ENCODE data around the gene TBX18.

Gene TBX18

DNA sequence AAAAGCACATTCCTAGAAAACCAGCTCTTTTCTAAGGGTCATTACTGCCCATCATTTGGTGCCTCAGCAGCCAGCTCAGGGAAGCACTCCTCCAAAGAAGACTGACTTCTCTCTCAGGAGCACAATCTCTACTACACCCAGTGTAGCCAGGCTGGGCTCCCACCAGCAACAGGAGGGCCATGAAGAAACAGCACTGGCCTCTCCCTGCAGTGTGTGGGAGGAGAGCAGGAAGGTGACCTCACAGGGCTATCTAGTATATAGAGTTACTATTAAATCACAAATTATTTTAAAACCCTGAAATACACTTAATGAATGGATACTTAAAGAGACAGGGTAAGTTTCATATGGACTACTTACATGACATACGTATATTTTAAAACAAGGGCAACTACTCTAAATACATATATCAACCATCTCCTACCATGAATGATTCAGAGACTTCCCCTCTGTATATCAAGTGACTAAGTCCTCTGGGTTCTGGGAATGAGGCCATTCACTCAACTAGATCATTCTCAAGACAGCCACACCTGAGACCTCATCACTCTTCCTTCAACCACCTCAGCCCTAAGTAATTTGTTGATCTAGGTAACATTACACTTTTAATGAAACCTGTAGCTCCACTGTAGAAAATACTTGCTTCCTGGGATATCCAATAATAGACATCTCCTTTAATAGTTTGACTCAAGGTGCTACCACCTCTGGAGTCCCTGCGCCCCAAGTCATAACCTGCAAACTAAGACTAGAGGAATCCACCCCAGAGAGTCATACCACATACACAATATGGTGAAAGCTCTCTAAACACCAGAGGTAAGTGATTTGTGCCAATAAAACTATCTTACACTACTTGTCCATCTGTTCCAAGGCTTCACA is 25.2 kb downstream of the TBX18 start:
- Histone ChIP-seq H3K4me1 (ENCODE audit: control insufficient read depth in 2 of 2, insufficient read depth in 1 of 2, low read depth in 1 of 2, low read length in 2 of 2) (no peaks in the 10 kb centered on the region), H2AK5ac (ENCODE audit: low read depth, low read length) (no peak overlapping the region), H3K9me3 (replicated peaks in 1 of 2; ENCODE audit: control insufficient read depth in 2 of 2, insufficient read depth in 1 of 2, low read depth in 1 of 2, low read length in 2 of 2) (no peaks in the 10 kb centered on the region), H3K18ac (ENCODE audit: low read length) (no peak overlapping the region), H2BK5ac (ENCODE audit: low read length) (no peak overlapping the region), H2BK15ac (ENCODE audit: low read length) (no peak overlapping the region), H2BK12ac (ENCODE audit: low read length) (no peak overlapping the region), H3K23ac (ENCODE audit: low read depth, low read length, poor library complexity) (no peak overlapping the region), H3K27ac (replicated peaks; ENCODE audit: low read length) (no peak overlapping the region), H4K8ac (ENCODE audit: low read depth, low read length) (no peak overlapping the region), H2BK120ac (ENCODE audit: low read depth, low read length) (no peak overlapping the region), H2AFZ (ENCODE audit: low read length) (no peak overlapping the region), H4K91ac (ENCODE audit: low read depth, low read length, poor library complexity) (no peak overlapping the region), H3K27me3 (ENCODE audit: control insufficient read depth in 3 of 3, insufficient read depth in 3 of 3, low read depth in 1 of 3, low read length in 3 of 3) (no peaks in the 10 kb centered on the region), H3K14ac (ENCODE audit: low read length) (no peak overlapping the region), H3K4me3 (ENCODE audit: low read length in 2 of 2) (no peak overlapping the region), H3K79me1 (ENCODE audit: low read depth, low read length) (no peaks in the 10 kb centered on the region), H3K4ac (ENCODE audit: low read length) (no peak overlapping the region), H3K4me2 (ENCODE audit: insufficient read depth, low read length, poor library complexity, severe bottlenecking) (no peak overlapping the region), H3K36me3 (replicated peaks in 1 of 2; ENCODE audit: control insufficient read depth in 2 of 2, insufficient read depth in 2 of 2, low read length in 2 of 2) (no peaks in the 10 kb centered on the region), H3K9ac (ENCODE audit: low read depth, low read length, poor library complexity) (no peak overlapping the region)
- no CpG with 5 or more reads among the region's 2 CpGs for WGBS, 2 donors (ENCODE audit: extremely low coverage in 2 of 2, insufficient read length in 2 of 2, insufficient replicate concordance in 1 of 2)
- DNase-seq (ENCODE audit: low spot score), result no peak

DNA sequence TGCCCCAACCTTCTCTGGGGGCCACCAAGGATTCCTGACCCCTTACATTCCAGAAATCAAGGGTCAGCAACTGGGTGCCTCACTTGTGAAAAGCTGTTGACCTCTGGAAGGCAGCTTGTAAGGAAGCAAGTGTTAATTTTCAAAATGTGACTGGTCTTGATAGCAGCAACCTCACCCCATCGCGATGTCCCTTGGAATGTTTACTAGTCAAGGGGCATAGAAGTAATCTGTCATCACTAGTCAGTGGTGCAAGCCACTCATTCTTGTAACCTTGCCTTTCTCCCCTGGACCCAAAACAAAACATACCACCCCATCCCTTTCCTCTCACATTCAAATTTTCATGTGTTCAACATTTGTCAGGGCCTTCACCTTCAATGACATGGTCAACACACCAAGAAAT is 30.5 kb downstream of the TBX18 start:
- no peak overlapping the region for H4K91ac ChIP-seq (ENCODE audit: low read depth, low read length, poor library complexity)

DNA sequence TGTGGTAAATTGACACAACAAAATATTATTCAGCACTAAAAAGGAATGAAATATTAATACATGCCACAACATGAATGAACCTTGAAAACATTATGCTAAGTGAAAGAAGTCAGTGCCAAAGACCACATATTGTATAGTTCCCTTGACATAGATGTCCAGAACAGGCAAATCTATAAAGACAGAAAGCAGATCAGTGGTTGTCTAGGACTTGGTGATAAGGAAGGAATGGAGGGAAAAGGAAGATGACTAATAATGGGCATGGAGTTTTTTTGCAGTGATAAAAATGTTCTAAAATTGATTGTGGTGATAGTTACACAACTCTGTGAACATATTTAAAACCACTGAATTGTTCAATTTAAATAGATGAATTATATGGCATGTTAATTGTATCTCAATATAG is 32.5 kb downstream of the TBX18 start:
- H3K4ac ChIP-seq (ENCODE audit: low read length), result no peak overlapping the region
- H4K91ac ChIP-seq (ENCODE audit: low read depth, low read length, poor library complexity), result no peak overlapping the region
- no peaks in the 10 kb centered on the region for H3K36me3 ChIP-seq (replicated peaks in 1 of 2; ENCODE audit: control insufficient read depth in 2 of 2, insufficient read depth in 2 of 2, low read length in 2 of 2)
- H3K18ac ChIP-seq (ENCODE audit: low read length), result no peak overlapping the region
- H3K27ac ChIP-seq (replicated peaks; ENCODE audit: low read length), result no peak overlapping the region
- DNase-seq (ENCODE audit: low spot score), result no peak
- no peak overlapping the region for H3K4me2 ChIP-seq (ENCODE audit: insufficient read depth, low read length, poor library complexity, severe bottlenecking)
- no peak overlapping the region for H2BK15ac ChIP-seq (ENCODE audit: low read length)
- no peak overlapping the region for H3K4me3 ChIP-seq (ENCODE audit: low read length in 2 of 2)
- H3K9me3 ChIP-seq (replicated peaks in 1 of 2; ENCODE audit: control insufficient read depth in 2 of 2, insufficient read depth in 1 of 2, low read depth in 1 of 2, low read length in 2 of 2), result no peaks in the 10 kb centered on the region
- H2BK5ac ChIP-seq (ENCODE audit: low read length), result no peak overlapping the region
- no peaks in the 10 kb centered on the region for H3K79me1 ChIP-seq (ENCODE audit: low read depth, low read length)
- H3K23ac ChIP-seq (ENCODE audit: low read depth, low read length, poor library complexity), result no peak overlapping the region
- no peak overlapping the region for H2AK5ac ChIP-seq (ENCODE audit: low read depth, low read length)
- H2BK120ac ChIP-seq (ENCODE audit: low read depth, low read length), result no peak overlapping the region
- H2AFZ ChIP-seq (ENCODE audit: low read length), result no peak overlapping the region
- H4K8ac ChIP-seq (ENCODE audit: low read depth, low read length), result no peak overlapping the region
- H3K27me3 ChIP-seq (ENCODE audit: control insufficient read depth in 3 of 3, insufficient read depth in 3 of 3, low read depth in 1 of 3, low read length in 3 of 3), result no peaks in the 10 kb centered on the region
- peaks cover 0 to 2% of the 10 kb centered on the region in 2 donors for H3K4me1 ChIP-seq (ENCODE audit: control insufficient read depth in 2 of 2, insufficient read depth in 1 of 2, low read depth in 1 of 2, low read length in 2 of 2)
- no peak overlapping the region for H3K14ac ChIP-seq (ENCODE audit: low read length)
- no peak overlapping the region for H2BK12ac ChIP-seq (ENCODE audit: low read length)
- H3K9ac ChIP-seq (ENCODE audit: low read depth, low read length, poor library complexity), result no peak overlapping the region

More for the DNA sequence above, 30.5 kb downstream of the TBX18 start:
- H3K14ac ChIP-seq (ENCODE audit: low read length), result no peak overlapping the region
- H3K4me1 ChIP-seq (ENCODE audit: control insufficient read depth in 2 of 2, insufficient read depth in 1 of 2, low read depth in 1 of 2, low read length in 2 of 2), result peaks cover 0 to 2% of the 10 kb centered on the region in 2 donors
- no peaks in the 10 kb centered on the region for H3K79me1 ChIP-seq (ENCODE audit: low read depth, low read length)
- H3K18ac ChIP-seq (ENCODE audit: low read length), result no peak overlapping the region
- no peak overlapping the region for H3K23ac ChIP-seq (ENCODE audit: low read depth, low read length, poor library complexity)
- H3K36me3 ChIP-seq (replicated peaks in 1 of 2; ENCODE audit: control insufficient read depth in 2 of 2, insufficient read depth in 2 of 2, low read length in 2 of 2), result no peaks in the 10 kb centered on the region
- H3K27me3 ChIP-seq (ENCODE audit: control insufficient read depth in 3 of 3, insufficient read depth in 3 of 3, low read depth in 1 of 3, low read length in 3 of 3), result no peaks in the 10 kb centered on the region
- no peak overlapping the region for H2AK5ac ChIP-seq (ENCODE audit: low read depth, low read length)
- H3K27ac ChIP-seq (replicated peaks; ENCODE audit: low read length), result no peak overlapping the region
- DNase-seq (ENCODE audit: low spot score), result no peak
- H4K8ac ChIP-seq (ENCODE audit: low read depth, low read length), result no peak overlapping the region
- no peak overlapping the region for H3K9ac ChIP-seq (ENCODE audit: low read depth, low read length, poor library complexity)
- no peak overlapping the region for H3K4ac ChIP-seq (ENCODE audit: low read length)
- no peak overlapping the region for H2BK5ac ChIP-seq (ENCODE audit: low read length)
- H2BK120ac ChIP-seq (ENCODE audit: low read depth, low read length), result no peak overlapping the region
- no peak overlapping the region for H3K4me3 ChIP-seq (ENCODE audit: low read length in 2 of 2)
- no CpG with 5 or more reads among the region's 2 CpGs for WGBS, 2 donors (ENCODE audit: extremely low coverage in 2 of 2, insufficient read length in 2 of 2, insufficient replicate concordance in 1 of 2)
- H2BK12ac ChIP-seq (ENCODE audit: low read length), result no peak overlapping the region
- H3K9me3 ChIP-seq (replicated peaks in 1 of 2; ENCODE audit: control insufficient read depth in 2 of 2, insufficient read depth in 1 of 2, low read depth in 1 of 2, low read length in 2 of 2), result no peaks in the 10 kb centered on the region
- no peak overlapping the region for H2BK15ac ChIP-seq (ENCODE audit: low read length)
- no peak overlapping the region for H3K4me2 ChIP-seq (ENCODE audit: insufficient read depth, low read length, poor library complexity, severe bottlenecking)
- H2AFZ ChIP-seq (ENCODE audit: low read length), result no peak overlapping the region

- Histone ChIP-seq H2BK5ac (ENCODE audit: low read length) (no peak overlapping the region), H3K4me3 (ENCODE audit: low read length in 2 of 2) (no peak overlapping the region), H4K91ac (ENCODE audit: low read depth, low read length, poor library complexity) (no peak overlapping the region), H3K79me1 (ENCODE audit: low read depth, low read length) (no peaks in the 10 kb centered on the region), H3K4me1 (ENCODE audit: control insufficient read depth in 2 of 2, insufficient read depth in 1 of 2, low read depth in 1 of 2, low read length in 2 of 2) (peaks cover 0 to 2% of the 10 kb centered on the region in 2 donors), H2BK15ac (ENCODE audit: low read length) (no peak overlapping the region), H3K27ac (replicated peaks; ENCODE audit: low read length) (no peak overlapping the region), H3K14ac (ENCODE audit: low read length) (no peak overlapping the region), H3K9me3 (replicated peaks in 1 of 2; ENCODE audit: control insufficient read depth in 2 of 2, insufficient read depth in 1 of 2, low read depth in 1 of 2, low read length in 2 of 2) (no peaks in the 10 kb centered on the region), H4K8ac (ENCODE audit: low read depth, low read length) (no peak overlapping the region), H2BK12ac (ENCODE audit: low read length) (no peak overlapping the region), H2AFZ (ENCODE audit: low read length) (no peak overlapping the region), H3K27me3 (ENCODE audit: control insufficient read depth in 3 of 3, insufficient read depth in 3 of 3, low read depth in 1 of 3, low read length in 3 of 3) (no peaks in the 10 kb centered on the region), H3K9ac (ENCODE audit: low read depth, low read length, poor library complexity) (no peak overlapping the region), H3K18ac (ENCODE audit: low read length) (no peak overlapping the region), H2BK120ac (ENCODE audit: low read depth, low read length) (no peak overlapping the region), H2AK5ac (ENCODE audit: low read depth, low read length) (no peak overlapping the region), H3K4ac (ENCODE audit: low read length) (no peak overlapping the region), H3K23ac (ENCODE audit: low read depth, low read length, poor library complexity) (no peak overlapping the region), H3K4me2 (ENCODE audit: insufficient read depth, low read length, poor library complexity, severe bottlenecking) (no peak overlapping the region), H3K36me3 (replicated peaks in 1 of 2; ENCODE audit: control insufficient read depth in 2 of 2, insufficient read depth in 2 of 2, low read length in 2 of 2) (no peaks in the 10 kb centered on the region)
- WGBS, 2 donors (ENCODE audit: extremely low coverage in 2 of 2, insufficient read length in 2 of 2, insufficient replicate concordance in 1 of 2), result no CpG with 5 or more reads among the region's 3 CpGs
- no peak for DNase-seq (ENCODE audit: low spot score)
Measured at GRCh38 chr6:84731401-84731800, 33.0 kb downstream of the TBX18 start.

All from neuronal stem cell (in vitro differentiated cells).